GM12878 (cell line): ENCODE measurements around the gene SPEG.

Experiments used
- ASH2L ChIP-seq: fragments of 300-600, 200-600 bp; sonication (generic); IDR thresholded peaks from 2 replicates; pipeline ENCODE4 v1.6.1; 2017; ENCODE audit warnings: low read depth, mild to moderate bottlenecking, borderline replicate concordance
- CBX5 ChIP-seq: sonication (generic); IDR thresholded peaks from 2 replicates; pipeline ENCODE4 v1.6.1; 2016; ENCODE audit warnings: low read depth, moderate library complexity, mild to moderate bottlenecking, inconsistent platforms
- CREB1 ChIP-seq: IDR thresholded peaks from 2 replicates; pipeline ENCODE4 v1.6.1; 2012; ENCODE audit warnings: low read depth, mild to moderate bottlenecking, inconsistent platforms
- EZH2 ChIP-seq: IDR thresholded peaks from 2 replicates; pipeline ENCODE4 v1.6.1; 2012; ENCODE audit warnings: low read depth, mild to moderate bottlenecking, control low read depth, inconsistent platforms, low read length, borderline replicate concordance; ENCODE audit not compliant: control insufficient read depth
- HCFC1 ChIP-seq: fragments of 150-350 bp; IDR thresholded peaks from 2 replicates; pipeline ENCODE4 v1.6.1; 2014; ENCODE audit warnings: low read length
- JUNB ChIP-seq: IDR thresholded peaks from 2 replicates; pipeline ENCODE4 v1.6.1; 2016; ENCODE audit warnings: antibody characterized with exemption, mild to moderate bottlenecking
- RFX5 ChIP-seq: IDR thresholded peaks from 2 replicates; pipeline ENCODE4 v1.6.1; 2011; ENCODE audit warnings: low read depth, low read length, improper control_type of control experiment
- TCF7 ChIP-seq: IDR thresholded peaks from 2 replicates; pipeline ENCODE4 v1.6.1; 2014; ENCODE audit warnings: antibody characterized with exemption, borderline replicate concordance
- TF ChIP-seq, protein P1 (sequence below), 3 experiments: IDR thresholded peaks in 2 of 3; conservative IDR thresholded peaks in 1 of 3; 2 replicates each; pipeline ENCODE4 v1.5.1; 2011; ENCODE audit warnings: low read depth in 3 of 3, low read length in 3 of 3, mild to moderate bottlenecking in 3 of 3, control low read depth in 2 of 3, moderate library complexity in 2 of 3, inconsistent platforms in 1 of 3, mixed read lengths in 1 of 3; ENCODE audit not compliant: control insufficient read depth in 2 of 3, insufficient read depth in 1 of 3; ENCODE audit errors: extremely low read depth in 1 of 3
- TF ChIP-seq, protein P2 (sequence below): fragments of 450-650 bp; formaldehyde crosslinking; IDR thresholded peaks from 2 replicates; pipeline ENCODE4 v1.4.0; 2022; ENCODE audit warnings: mild to moderate bottlenecking, moderate library complexity
- TF ChIP-seq, protein P3 (sequence below): IDR thresholded peaks from 2 replicates; pipeline ENCODE4 v1.6.1; 2011; ENCODE audit warnings: low read depth, low read length, improper control_type of control experiment, borderline replicate concordance
- TF ChIP-seq, protein P4 (sequence below): IDR thresholded peaks from 2 replicates; pipeline ENCODE4 v1.6.1; 2012; ENCODE audit warnings: mild to moderate bottlenecking, low read depth, low read length

DNA sequence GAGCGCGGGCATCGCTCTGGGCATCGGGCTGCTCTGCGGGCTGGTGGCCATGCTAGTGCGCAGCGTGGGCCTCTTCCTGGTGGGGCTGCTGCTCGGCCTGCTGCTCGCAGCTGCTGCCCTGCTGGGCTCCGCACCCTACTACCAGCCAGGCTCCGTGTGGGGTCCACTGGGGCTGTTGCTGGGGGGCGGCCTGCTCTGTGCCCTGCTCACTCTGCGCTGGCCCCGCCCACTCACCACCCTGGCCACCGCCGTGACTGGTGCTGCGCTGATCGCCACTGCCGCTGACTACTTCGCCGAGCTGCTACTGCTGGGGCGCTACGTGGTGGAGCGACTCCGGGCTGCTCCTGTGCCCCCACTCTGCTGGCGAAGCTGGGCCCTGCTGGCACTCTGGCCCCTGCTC is 113.0 kb downstream of the SPEG start:
- TF ChIP-seq, protein P1, sequence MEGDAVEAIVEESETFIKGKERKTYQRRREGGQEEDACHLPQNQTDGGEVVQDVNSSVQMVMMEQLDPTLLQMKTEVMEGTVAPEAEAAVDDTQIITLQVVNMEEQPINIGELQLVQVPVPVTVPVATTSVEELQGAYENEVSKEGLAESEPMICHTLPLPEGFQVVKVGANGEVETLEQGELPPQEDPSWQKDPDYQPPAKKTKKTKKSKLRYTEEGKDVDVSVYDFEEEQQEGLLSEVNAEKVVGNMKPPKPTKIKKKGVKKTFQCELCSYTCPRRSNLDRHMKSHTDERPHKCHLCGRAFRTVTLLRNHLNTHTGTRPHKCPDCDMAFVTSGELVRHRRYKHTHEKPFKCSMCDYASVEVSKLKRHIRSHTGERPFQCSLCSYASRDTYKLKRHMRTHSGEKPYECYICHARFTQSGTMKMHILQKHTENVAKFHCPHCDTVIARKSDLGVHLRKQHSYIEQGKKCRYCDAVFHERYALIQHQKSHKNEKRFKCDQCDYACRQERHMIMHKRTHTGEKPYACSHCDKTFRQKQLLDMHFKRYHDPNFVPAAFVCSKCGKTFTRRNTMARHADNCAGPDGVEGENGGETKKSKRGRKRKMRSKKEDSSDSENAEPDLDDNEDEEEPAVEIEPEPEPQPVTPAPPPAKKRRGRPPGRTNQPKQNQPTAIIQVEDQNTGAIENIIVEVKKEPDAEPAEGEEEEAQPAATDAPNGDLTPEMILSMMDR (IDR thresholded peaks at IDR 0.05 in 2 of 3, conservative IDR thresholded peaks at IDR 0.05 in 1 of 3; ENCODE audit: control insufficient read depth in 2 of 3, extremely low read depth in 1 of 3, insufficient read depth in 1 of 3, low read depth in 3 of 3, low read length in 3 of 3) = no peak
- no peak for TF ChIP-seq JUNB
- no peak for TF ChIP-seq CREB1
- TF ChIP-seq RFX5 = no peak
- no peak for TF ChIP-seq CBX5
- TF ChIP-seq, protein P2, sequence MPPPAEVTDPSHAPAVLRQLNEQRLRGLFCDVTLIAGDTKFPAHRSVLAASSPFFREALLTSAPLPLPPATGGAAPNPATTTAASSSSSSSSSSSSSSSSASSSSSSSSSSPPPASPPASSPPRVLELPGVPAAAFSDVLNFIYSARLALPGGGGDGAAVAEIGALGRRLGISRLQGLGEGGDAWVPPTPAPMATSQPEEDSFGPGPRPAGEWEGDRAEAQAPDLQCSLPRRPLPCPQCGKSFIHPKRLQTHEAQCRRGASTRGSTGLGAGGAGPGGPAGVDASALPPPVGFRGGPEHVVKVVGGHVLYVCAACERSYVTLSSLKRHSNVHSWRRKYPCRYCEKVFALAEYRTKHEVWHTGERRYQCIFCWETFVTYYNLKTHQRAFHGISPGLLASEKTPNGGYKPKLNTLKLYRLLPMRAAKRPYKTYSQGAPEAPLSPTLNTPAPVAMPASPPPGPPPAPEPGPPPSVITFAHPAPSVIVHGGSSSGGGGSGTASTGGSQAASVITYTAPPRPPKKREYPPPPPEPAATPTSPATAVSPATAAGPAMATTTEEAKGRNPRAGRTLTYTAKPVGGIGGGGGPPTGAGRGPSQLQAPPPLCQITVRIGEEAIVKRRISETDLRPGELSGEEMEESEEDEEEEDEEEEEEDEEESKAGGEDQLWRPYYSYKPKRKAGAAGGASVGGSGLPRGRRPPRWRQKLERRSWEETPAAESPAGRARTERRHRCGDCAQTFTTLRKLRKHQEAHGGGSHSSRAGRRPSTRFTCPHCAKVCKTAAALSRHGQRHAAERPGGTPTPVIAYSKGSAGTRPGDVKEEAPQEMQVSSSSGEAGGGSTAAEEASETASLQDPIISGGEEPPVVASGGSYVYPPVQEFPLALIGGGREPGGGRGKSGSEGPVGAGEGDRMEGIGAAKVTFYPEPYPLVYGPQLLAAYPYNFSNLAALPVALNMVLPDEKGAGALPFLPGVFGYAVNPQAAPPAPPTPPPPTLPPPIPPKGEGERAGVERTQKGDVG (CRISPR knock-in tag) = no peak
- TF ChIP-seq TCF7 = no peak
- TF ChIP-seq HCFC1 = no peak
- no peak for TF ChIP-seq ASH2L
- no peak for TF ChIP-seq EZH2
- TF ChIP-seq, protein P3, sequence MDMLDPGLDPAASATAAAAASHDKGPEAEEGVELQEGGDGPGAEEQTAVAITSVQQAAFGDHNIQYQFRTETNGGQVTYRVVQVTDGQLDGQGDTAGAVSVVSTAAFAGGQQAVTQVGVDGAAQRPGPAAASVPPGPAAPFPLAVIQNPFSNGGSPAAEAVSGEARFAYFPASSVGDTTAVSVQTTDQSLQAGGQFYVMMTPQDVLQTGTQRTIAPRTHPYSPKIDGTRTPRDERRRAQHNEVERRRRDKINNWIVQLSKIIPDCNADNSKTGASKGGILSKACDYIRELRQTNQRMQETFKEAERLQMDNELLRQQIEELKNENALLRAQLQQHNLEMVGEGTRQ = no peak
- TF ChIP-seq, protein P4, sequence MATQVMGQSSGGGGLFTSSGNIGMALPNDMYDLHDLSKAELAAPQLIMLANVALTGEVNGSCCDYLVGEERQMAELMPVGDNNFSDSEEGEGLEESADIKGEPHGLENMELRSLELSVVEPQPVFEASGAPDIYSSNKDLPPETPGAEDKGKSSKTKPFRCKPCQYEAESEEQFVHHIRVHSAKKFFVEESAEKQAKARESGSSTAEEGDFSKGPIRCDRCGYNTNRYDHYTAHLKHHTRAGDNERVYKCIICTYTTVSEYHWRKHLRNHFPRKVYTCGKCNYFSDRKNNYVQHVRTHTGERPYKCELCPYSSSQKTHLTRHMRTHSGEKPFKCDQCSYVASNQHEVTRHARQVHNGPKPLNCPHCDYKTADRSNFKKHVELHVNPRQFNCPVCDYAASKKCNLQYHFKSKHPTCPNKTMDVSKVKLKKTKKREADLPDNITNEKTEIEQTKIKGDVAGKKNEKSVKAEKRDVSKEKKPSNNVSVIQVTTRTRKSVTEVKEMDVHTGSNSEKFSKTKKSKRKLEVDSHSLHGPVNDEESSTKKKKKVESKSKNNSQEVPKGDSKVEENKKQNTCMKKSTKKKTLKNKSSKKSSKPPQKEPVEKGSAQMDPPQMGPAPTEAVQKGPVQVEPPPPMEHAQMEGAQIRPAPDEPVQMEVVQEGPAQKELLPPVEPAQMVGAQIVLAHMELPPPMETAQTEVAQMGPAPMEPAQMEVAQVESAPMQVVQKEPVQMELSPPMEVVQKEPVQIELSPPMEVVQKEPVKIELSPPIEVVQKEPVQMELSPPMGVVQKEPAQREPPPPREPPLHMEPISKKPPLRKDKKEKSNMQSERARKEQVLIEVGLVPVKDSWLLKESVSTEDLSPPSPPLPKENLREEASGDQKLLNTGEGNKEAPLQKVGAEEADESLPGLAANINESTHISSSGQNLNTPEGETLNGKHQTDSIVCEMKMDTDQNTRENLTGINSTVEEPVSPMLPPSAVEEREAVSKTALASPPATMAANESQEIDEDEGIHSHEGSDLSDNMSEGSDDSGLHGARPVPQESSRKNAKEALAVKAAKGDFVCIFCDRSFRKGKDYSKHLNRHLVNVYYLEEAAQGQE = no peak
